HCT116 (cell line): ENCODE results near the gene ZCCHC17. TPM values are rescaled to one million over a fixed set of nuclear protein-coding genes. Genes with fewer than 3 reads are reported as not detected.

ENCODE experiments used
- ATAC-seq: fragments of 200-7000 bp; cut with Tn5 transposase; 2 replicates; pipeline ENCODE4 v1.9.1; 2020; ENCODE audit warnings: mild to moderate bottlenecking, moderate library complexity
- BruUV-seq: library from RNA; stranded (reverse); fragments of 400-500 nt; replicated peaks from 2 replicates; lab custom pipeline; 2021; lab: Mats Ljungman, UMichigan
- CTCF ChIA-PET: fragments of 300-600 bp; sonication (Branson Sonifier 250); formaldehyde crosslinking; loops from one replicate; lab custom pipeline; 2021; ENCODE audit warnings: antibody characterized with exemption; lab: Charles Lee
- POLR2A ChIA-PET: fragments of 300-600, 350-600 bp; sonication (Branson Sonifier 250); formaldehyde crosslinking; loops from one replicate; lab custom pipeline; 2021; ENCODE audit warnings: antibody characterized with exemption; lab: Charles Lee
- RAD21 ChIA-PET, 2 experiments: fragments of 300-600 bp; sonication (Branson Sonifier 250); formaldehyde crosslinking; loops; one replicate each; lab custom pipeline; 2023; ENCODE audit warnings: low total read pairs in 2 of 2; ENCODE audit not compliant: uncharacterized antibody in 2 of 2, unreplicated experiment in 2 of 2, low non-redundant PET in 1 of 2; lab: Charles Lee
- DNase-seq: peaks from one replicate; pipeline ENCODE4 v3.0.0-alpha.2; 2010; ENCODE audit warnings: low read depth, low spot score
- H2AFZ ChIP-seq: fragments of 200-600 bp; shearing (Covaris generic), sonication (generic); 2 replicates; pipeline ENCODE4 v1.6.1; 2017; ENCODE audit warnings: low read depth, mixed run types, mixed read lengths, antibody characterized with exemption, low read length; ENCODE audit not compliant: poor library complexity, severe bottlenecking
- H3K27ac ChIP-seq: 2 replicates; pipeline ENCODE4 v1.5.1; 2012; ENCODE audit warnings: low read depth, low read length
- H3K27me3 ChIP-seq: fragments of 200-600 bp; sonication (generic); 2 replicates; pipeline ENCODE4 v1.6.1; 2016; ENCODE audit warnings: mixed run types, low read length, mixed read lengths; ENCODE audit not compliant: insufficient read depth
- H3K36me3 ChIP-seq, 2 experiments: fragments of 200-500 bp in 1 of 2; fragments of 200-600 bp in 1 of 2; sonication (Bioruptor generic) in 1 of 2; sonication (generic) in 1 of 2; 2 replicates each; pipeline versions ENCODE4 v1.5.1 to v1.6.1; 2014 to 2016; ENCODE audit warnings: low read length in 2 of 2, inconsistent platforms in 1 of 2, mixed read lengths in 1 of 2, mixed run types in 1 of 2; ENCODE audit not compliant: insufficient read depth in 2 of 2, control insufficient read depth in 1 of 2
- H3K4me1 ChIP-seq, 2 experiments: fragments of 200-600 bp in 1 of 2; sonication (generic) in 1 of 2; 2 replicates each; pipeline versions ENCODE4 v1.5.1 to v1.6.1; 2012 to 2017; ENCODE audit warnings: low read length in 2 of 2, inconsistent platforms in 1 of 2, mild to moderate bottlenecking in 1 of 2, mixed read lengths in 1 of 2, mixed run types in 1 of 2, moderate library complexity in 1 of 2; ENCODE audit not compliant: insufficient read depth in 2 of 2, control insufficient read depth in 1 of 2
- H3K4me2 ChIP-seq: fragments of 200-600 bp; sonication (generic); 2 replicates; pipeline ENCODE4 v1.6.1; 2017; ENCODE audit warnings: mixed run types, low read length, mixed read lengths
- H3K4me3 ChIP-seq, 2 experiments: fragments of 200-600 bp in 1 of 2; sonication (generic) in 1 of 2; replicated peaks in 1 of 2; 2 replicates each; pipeline ENCODE4 v1.5.1; 2011 to 2016; ENCODE audit warnings: low read length in 2 of 2, control low read depth in 1 of 2, low read depth in 1 of 2, mild to moderate bottlenecking in 1 of 2, mixed read lengths in 1 of 2, mixed run types in 1 of 2
- H3K79me2 ChIP-seq: fragments of 200-600 bp; sonication (generic); 2 replicates; pipeline ENCODE4 v1.6.1; 2017; ENCODE audit warnings: mild to moderate bottlenecking, mixed run types, low read length, moderate library complexity, mixed read lengths; ENCODE audit not compliant: insufficient read depth
- H3K9ac ChIP-seq: fragments of 200-600 bp; sonication (generic); 2 replicates; pipeline ENCODE4 v1.6.1; 2016; ENCODE audit warnings: low read length, mixed read lengths
- H3K9me2 ChIP-seq: fragments of 200-600 bp; sonication (generic), shearing (Covaris generic); 2 replicates; pipeline ENCODE4 v1.6.1; 2017; ENCODE audit warnings: mixed run types, mild to moderate bottlenecking, moderate library complexity; ENCODE audit not compliant: insufficient read depth
- H3K9me3 ChIP-seq, 2 experiments: fragments of 200-500 bp in 1 of 2; fragments of 200-600 bp in 1 of 2; sonication (Bioruptor generic) in 1 of 2; sonication (generic) in 1 of 2; 2 replicates each; pipeline ENCODE4 v1.6.1; 2014 to 2017; ENCODE audit warnings: low read length in 2 of 2, mixed read lengths in 2 of 2, inconsistent platforms in 1 of 2, low read depth in 1 of 2, mild to moderate bottlenecking in 1 of 2, mixed run types in 1 of 2, moderate library complexity in 1 of 2; ENCODE audit not compliant: control insufficient read depth in 1 of 2, insufficient read depth in 1 of 2
- H4K20me1 ChIP-seq: fragments of 200-600 bp; sonication (generic), shearing (Covaris generic); 2 replicates; pipeline ENCODE4 v1.6.1; 2017; ENCODE audit warnings: mixed run types, mild to moderate bottlenecking, moderate library complexity; ENCODE audit not compliant: insufficient read depth
- CBX3 ChIP-seq: IDR thresholded peaks from 2 replicates; pipeline ENCODE4 v1.6.1; 2012; ENCODE audit warnings: low read depth
- CTCF ChIP-seq, 3 experiments: fragments of 200-600 bp in 1 of 3; sonication (generic) in 1 of 3; IDR thresholded peaks in 2 of 3; conservative IDR thresholded peaks in 1 of 3; 2 replicates each; pipeline ENCODE4 v1.5.1; 2012 to 2017; ENCODE audit warnings: low read depth in 2 of 3, low read length in 2 of 3, antibody characterized with exemption in 1 of 3, borderline replicate concordance in 1 of 3, control low read depth in 1 of 3, mild to moderate bottlenecking in 1 of 3, mixed read lengths in 1 of 3, mixed run types in 1 of 3, moderate library complexity in 1 of 3; ENCODE audit not compliant: insufficient read depth in 1 of 3
- EGR1 ChIP-seq: IDR thresholded peaks from 2 replicates; pipeline ENCODE4 v1.6.1; 2012; ENCODE audit warnings: low read depth
- EZH2 ChIP-seq: fragments of 200-600 bp; sonication (generic); IDR thresholded peaks from 2 replicates; pipeline ENCODE4 v1.6.1; 2017; ENCODE audit warnings: antibody characterized with exemption, mixed run types
- JUND ChIP-seq: IDR thresholded peaks from 2 replicates; pipeline ENCODE4 v1.6.1; 2012
- RAD21 ChIP-seq: IDR thresholded peaks from 2 replicates; pipeline ENCODE4 v1.6.1; 2012; ENCODE audit warnings: low read depth, mild to moderate bottlenecking
- SIN3A ChIP-seq: IDR thresholded peaks from 2 replicates; pipeline ENCODE4 v1.6.1; 2012; ENCODE audit warnings: low read depth
- SP1 ChIP-seq: IDR thresholded peaks from 2 replicates; pipeline ENCODE4 v1.6.1; 2012; ENCODE audit warnings: low read depth
- YY1 ChIP-seq: IDR thresholded peaks from 2 replicates; pipeline ENCODE4 v1.6.1; 2011; ENCODE audit warnings: low read length, low read depth, moderate library complexity, mild to moderate bottlenecking; ENCODE audit not compliant: insufficient replicate concordance; ENCODE audit errors: extremely low read depth
- intact Hi-C: fragments of 100-400 bp; cut with micrococcal nuclease; formaldehyde crosslinking; loops from 2 replicates; pipeline ENCODE4 v1.10.0; 2022
- total RNA-seq: library from RNA; stranded (reverse); gene quantifications from one replicate; pipeline ENCODE4 v1.2.1, GENCODE V29; 2021; ENCODE audit not compliant: unreplicated experiment

Gene ZCCHC17
- total RNA-seq, 1 experiment from 2014 or later: 27.8 TPM

- H4K20me1 ChIP-seq: no peaks in the 10 kb centered on the region
- DNase-seq (peak; percentile 55), ATAC-seq (peak; percentile 45)
- BruUV-seq: no TSS peak
- H3K9me3 ChIP-seq: no peaks in the 10 kb centered on the region
- H3K9ac ChIP-seq: no peak overlapping the region
- no peaks in the 10 kb centered on the region for H3K9me2 ChIP-seq
- H3K4me2 ChIP-seq: peak overlapping the region; percentile 62
- H3K4me1 ChIP-seq: peaks cover 6 to 46% of the 10 kb centered on the region in 2 experiments; a peak in 2 of 4 replicates
- POLR2A ChIA-PET: interaction anchor here (0.5 to 1.8 kb wide), 3 partner anchors 12 to 152 kb away, joined by 3 to 4 read pairs (median 3); no protein-coding TSS in a partner anchor
- H3K36me3 ChIP-seq: no peaks in the 10 kb centered on the region
- intact Hi-C loops: loop anchor here (1.0 kb wide), 1 partner anchor 153 kb away; no protein-coding TSS in a partner anchor
- peak overlapping the region; percentile 5; the same call in 1 of the 2 replicates for H3K27ac ChIP-seq
- H3K27me3 ChIP-seq: no peaks in the 10 kb centered on the region
- no peaks in the 10 kb centered on the region for H3K79me2 ChIP-seq
- peak overlapping the region in 1 of 2 experiments; percentile 10; a peak in 1 of 4 replicates for H3K4me3 ChIP-seq
- H2AFZ ChIP-seq: no peak overlapping the region
- CTCF ChIA-PET: interaction anchor here (0.6 to 4.2 kb wide), 9 partner anchors 12 to 392 kb away, joined by 3 to 98 read pairs (median 4); no protein-coding TSS in a partner anchor
- TF ChIP-seq SIN3A (no peak), CTCF (IDR thresholded peaks at IDR 0.05 in 2 of 3, conservative IDR thresholded peaks at IDR 0.05 in 1 of 3; ENCODE audit: borderline replicate concordance in 1 of 3, insufficient read depth in 1 of 3, low read depth in 2 of 3, low read length in 2 of 3) (peak; percentile 70 to 86 (median 75)), JUND (no peak), SP1 (no peak; the same call in 1 of the 2 replicates), EGR1 (no peak), CBX3 (peak; percentile 29; the same call in 1 of the 2 replicates), EZH2 (no peak), RAD21 (peak; percentile 84), YY1 (no peak)
- RAD21 ChIA-PET: interaction anchor here (0.6 to 2.4 kb wide), 5 partner anchors 24 to 153 kb away, joined by 3 to 12 read pairs (median 8); no protein-coding TSS in a partner anchor
These were observed 100.0 kb downstream of the ZCCHC17 start for GRCh38 chr1:31396633-31397351.
